CD4-positive, alpha-beta T cell treated with Interferon alpha-2 for 1 hour (primary cell): ENCODE data around the gene EML1.
"Not testable (repeated sequence)": the region's sequence is repeated elsewhere in the genome, so short reads cannot be mapped to it uniquely, and the experiment has no call there.

Experiments
- DNase-seq, 2 donors: peaks; one replicate each; pipeline ENCODE4 v3.0.0-alpha.2; 2020 to 2022

EML1 gene

DNA sequence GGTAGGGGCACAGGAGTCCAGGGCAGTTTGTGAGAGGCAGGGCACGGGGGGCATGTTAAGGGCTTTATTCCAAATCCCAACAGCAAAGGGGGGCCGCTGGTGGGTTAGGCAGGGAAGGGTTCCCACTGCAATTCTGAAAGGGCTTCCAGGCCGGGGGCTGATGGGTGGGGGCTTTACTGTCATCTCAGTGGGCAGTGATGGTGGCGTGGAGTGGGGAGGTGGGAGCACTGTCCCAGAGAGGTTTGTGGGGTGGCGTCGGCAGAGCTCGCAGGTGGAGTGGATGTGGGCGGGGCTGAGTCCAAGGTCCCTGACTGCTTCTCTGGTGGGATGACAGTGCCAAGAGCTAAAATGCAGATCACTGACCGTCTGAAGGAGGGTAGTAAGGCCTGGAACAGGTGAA lies 150.4 kb downstream of the EML1 start:
- DNase-seq, result no peak

GRCh38 chr14:99944241-99944651 lies 151.0 kb downstream of the EML1 start:
- no peak for DNase-seq

GRCh38 chr14:99945732-99946651 lies 152.8 kb downstream of the EML1 start:
- DNase-seq, result no peak

DNA sequence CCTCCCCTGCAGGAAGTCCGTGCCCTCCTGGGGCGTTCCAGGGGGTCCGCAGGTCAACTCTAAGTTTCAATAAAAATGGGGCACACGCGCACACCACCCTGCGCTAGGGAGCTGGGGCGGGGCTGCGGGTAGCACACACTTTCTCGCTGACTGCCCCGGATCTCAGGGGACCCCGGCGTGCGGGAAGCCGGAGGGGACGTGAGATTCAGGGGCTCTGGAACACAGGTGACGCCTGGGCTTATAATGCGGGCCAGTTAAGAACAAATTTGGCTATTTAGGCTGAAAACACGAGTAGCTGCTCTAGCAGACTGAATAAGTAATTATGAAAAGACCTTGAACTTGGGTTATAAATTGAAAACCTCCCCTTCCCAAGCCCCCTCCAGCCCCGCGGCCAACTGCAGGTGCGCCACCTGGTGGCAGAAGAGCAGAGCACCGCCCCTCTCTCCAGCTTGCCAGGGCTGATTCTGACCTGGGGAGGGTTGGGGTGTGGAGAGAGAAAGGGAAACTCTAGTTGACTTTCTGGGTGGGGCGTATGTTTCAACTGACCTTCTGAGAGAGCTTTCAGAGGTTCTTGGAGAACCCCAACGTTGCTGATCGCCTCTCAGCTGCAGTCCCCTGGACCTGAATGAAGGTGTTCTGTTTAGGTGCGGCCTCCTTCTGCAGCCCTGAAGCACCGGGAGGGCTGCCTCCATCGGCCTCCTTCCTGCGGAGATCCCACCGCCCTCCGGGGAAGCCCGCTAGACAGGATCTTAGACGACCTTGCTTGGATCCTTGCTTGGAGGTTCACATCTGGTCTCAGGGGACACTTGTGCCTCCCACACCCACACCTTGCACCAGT lies 153.7 kb downstream of the EML1 start:
- DNase-seq, result peak; percentile 33 to 50

GRCh38 chr14:99947695-99948094 lies 154.5 kb downstream of the EML1 start:
- no peak for DNase-seq

DNA sequence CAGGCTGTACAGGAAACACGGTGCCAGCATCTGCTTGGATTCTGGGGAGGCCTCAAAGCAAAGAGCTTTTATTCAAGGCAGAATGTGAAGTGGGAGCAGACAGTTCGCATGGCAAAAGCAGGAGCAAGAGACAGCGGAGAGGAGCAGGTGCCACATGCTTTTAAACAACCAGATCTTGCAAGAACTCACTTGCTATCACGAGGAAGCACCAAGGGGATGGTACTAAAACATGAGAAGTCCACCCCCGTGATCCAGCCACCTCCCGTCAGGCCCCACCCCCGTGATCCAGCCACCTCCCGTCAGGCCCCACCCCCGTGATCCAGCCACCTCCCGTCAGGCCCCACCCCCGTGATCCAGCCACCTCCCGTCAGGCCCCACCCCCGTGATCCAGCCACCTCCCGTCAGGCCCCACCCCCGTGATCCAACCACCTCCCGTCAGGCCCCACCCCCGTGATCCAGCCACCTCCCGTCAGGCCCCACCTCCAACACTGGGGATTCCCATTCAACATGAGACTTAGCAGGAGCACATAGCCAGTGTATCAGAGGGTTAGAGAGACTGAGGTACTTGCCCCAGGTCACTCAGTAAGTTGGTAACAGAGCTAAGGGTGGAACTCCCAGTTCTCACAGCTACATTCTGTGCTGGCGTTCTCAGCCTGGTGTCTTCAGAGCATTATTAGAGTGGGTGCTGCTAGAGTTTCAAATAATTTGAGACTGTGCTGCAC lies 156.0 kb downstream of the EML1 start:
- DNase-seq, result not testable (repeated sequence)

- DNase-seq, result no peak
These were observed 157.0 kb downstream of the EML1 start for GRCh38 chr14:99950181-99950580.

GRCh38 chr14:99951085-99951484 lies 157.9 kb downstream of the EML1 start:
- no peak for DNase-seq

GRCh38 chr14:99952039-99952438 lies 158.8 kb downstream of the EML1 start:
- no peak for DNase-seq

DNA sequence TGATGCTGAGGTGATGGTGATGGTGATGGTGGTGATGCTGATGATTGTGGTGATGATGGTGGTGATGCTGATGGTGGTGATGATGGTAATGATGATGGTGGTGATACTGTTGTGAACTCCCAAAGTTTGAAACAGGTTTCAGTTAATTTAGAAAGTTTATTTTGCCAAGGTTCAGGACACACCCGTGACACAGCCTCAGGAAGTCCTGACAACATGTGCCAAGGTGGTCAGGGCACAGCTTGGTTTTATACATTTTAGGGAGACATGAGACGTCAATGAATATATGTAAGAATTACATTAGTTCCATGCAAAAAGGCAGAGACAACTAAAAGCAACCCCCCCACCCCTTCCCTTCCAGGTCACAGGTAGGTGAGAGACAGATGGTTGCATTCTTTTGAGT lies 159.2 kb downstream of the EML1 start:
- no peak for DNase-seq

DNA sequence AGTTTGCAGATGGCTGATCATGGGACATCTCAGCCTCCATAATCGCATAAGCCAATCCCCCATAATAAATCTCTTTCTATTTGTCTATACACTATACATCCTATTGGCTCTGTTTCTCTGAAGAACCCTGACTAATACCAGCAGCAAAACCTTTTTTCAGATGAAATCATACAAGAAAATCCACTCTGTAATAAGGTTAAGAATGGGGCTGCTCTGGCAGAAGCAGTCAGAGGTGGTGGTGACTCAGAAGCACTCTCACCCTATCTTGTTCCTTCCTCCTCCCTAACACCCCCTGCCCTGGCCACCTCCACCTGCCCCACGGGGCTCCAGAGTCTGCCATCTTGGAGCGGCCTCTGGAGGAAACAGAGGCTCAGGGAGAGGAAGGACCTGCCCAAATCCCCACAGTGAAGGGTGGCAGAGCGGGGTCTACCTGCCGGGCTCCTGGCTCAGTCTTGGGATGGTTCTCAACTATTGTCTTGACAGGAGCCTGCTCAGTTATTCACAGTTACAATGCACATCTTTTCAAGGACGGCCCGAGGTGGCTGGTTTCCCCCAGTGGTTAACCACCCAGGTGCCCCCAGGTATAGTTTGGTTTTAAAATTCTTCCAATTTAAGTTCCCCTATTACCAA lies 162.7 kb downstream of the EML1 start:
- no peak for DNase-seq

DNA sequence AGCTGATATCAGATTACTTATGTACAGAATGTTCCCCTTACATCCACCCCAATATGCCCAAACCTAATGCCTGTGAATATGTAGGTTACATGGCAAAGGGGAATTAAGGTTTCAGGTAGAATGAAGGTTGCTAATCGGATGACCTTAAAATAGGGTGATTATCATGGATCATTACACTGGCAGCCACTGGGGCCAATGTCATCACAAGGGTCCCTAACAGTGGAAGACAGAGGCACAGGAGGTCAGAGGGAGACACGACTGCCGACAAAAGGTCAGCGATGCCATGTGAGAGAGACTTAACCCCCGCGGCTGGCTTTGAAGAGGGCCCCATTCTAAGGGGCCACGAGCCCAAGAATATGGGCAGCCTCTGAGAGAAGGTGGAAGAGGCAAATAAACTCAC lies 165.2 kb downstream of the EML1 start:
- DNase-seq, result no peak

- DNase-seq, result no peak
These were observed 168.8 kb downstream of the EML1 start for GRCh38 chr14:99961826-99962518.

DNA sequence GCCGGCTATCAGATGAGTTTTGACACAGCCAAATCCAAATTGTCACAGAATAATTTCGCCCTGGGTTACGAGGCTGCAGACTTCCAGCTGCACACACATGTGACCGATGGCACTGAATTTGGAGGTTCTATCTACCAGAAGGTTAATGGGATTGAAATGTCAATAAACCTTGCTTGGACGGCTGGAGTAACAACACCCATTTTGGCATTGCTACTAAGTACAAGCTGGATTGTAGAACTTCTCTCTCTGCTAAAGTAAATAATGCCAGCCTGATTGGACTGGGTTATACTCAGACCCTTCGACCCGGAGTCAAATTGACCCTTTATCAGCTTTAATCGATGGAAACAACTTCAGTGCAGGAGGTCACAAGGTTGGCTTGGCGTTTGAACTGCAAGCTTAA lies 171.8 kb downstream of the EML1 start:
- no peak for DNase-seq

DNA sequence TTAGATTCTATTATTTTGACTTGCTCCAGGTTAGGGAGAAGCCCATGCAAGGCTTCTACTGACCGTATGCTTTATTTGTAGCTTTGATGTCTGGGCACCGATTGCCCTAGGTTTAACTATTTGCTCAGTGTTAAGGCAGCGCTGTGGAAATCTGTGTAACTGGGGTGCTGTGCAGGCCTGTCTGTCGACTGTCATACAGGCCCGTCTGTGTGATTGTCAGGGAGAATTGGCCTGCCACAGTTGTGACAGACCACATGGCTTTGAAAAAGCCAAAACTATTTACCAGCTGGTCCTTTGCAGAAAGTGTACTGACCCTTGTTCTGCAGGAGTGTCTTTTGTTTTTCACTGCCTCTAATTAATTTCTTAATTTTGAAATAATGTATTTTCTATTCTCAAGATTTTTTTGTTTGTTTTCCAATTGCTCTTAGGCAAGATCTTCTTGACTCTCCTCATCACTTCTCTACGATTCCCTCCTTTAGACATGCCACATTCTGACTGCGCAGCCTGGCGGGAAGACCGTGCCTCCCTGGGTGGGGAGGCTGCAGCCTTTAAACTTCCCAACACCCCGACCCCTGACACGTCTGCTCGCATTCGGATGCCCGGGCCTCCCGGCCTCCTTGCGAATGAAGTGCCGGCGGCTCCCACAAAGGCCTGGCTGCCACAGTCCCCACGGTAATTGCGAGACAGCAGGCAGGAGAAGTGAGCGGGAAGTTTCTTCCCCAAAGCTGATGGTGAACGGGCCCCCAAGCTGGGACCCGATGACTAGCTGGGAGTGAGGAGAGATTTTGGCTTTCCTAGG lies 173.0 kb downstream of the EML1 start:
- no peak for DNase-seq

DNA sequence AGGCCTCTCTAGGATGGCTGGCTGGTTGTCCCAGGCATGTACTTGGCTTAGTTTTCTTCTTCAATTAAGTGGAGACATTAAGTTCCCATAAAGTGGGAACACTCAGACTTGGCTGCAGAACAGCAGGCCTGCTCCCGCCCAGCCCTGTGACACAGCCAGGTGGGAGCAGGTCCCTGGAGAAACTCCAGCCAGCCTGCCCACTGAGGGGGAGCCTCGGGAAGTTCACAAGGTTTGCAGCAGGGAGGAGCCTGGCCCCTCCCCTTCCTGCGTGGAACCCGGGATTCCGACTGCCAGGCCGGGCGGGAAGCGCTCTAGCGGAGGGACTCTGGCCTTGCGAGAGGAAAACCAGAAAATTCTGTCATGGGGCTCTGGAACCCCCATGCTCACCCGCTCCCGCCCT lies 173.7 kb downstream of the EML1 start:
- no peak for DNase-seq

GRCh38 chr14:99968191-99968920 lies 175.1 kb downstream of the EML1 start:
- DNase-seq, result no peak

DNA sequence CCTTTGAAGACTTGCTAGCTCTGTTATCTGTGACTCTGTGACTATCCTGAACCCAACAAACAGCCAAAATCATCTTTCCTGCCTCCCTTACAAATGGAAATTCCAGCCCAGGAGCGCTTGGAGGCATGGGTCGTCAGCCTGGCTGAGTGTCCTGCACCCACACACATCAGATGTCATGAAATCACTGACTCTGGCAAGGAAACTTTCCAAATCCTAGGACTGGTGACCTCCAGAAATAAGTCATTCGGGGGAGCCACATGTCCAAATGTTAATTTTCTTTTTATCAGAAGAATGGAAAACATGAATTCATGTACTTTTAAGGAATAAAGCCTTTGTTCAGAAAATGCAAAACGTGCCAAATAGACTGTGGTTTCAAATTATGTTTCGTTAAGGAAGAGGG lies 175.7 kb downstream of the EML1 start:
- no peak for DNase-seq

GRCh38 chr14:99969673-99970322 lies 176.6 kb downstream of the EML1 start:
- no peak for DNase-seq
